GM18526 (cell line): Measurements from ENCODE around the gene PDGFRA.

Experiments used
- POLR2A ChIP-seq: IDR thresholded peaks from 3 replicates; pipeline ENCODE4 v1.6.1; 2011; ENCODE audit not compliant: insufficient read length; ENCODE audit errors: extremely low read depth

The PDGFRA gene

DNA sequence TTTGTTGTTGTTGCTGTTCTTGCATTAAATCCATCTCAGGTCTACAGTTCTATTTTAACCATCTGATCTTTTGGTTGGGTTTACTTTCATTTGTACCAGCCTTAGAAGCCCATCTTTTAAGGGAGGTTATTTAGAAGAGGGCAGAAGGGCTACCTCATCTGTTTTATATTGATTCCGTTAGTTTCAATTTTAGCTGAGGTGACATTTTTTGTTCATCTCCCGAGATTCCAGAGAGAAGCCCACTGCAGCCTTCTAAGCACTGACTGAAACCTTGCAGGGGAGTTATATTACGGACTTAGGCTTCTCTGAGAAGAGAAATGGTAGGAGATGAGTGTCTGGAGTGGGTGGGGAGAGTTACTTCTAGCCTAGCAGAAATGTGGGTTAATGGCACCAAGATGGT, 101.8 kb downstream of the PDGFRA start:
- TF ChIP-seq POLR2A: no peak

DNA sequence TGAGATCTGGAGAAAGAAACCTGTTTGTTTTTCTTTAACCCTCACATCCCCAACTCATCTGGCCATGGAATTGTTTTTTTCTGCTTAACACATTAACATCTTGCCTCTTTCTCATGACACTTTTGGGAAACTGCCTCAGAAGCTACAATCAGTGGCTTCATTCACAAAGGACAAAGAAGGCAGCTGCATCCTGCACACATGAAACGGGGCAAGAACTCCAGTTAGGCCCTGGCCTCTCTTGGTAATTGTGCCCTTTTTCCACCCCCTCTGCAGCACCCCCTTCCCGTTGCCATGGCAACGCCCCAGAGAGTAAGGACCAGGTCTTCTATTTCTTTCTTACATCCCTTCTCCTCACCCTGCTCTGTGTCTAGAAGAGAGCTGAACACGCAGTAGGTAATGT, 103.4 kb downstream of the PDGFRA start:
- TF ChIP-seq POLR2A: no peak

DNA sequence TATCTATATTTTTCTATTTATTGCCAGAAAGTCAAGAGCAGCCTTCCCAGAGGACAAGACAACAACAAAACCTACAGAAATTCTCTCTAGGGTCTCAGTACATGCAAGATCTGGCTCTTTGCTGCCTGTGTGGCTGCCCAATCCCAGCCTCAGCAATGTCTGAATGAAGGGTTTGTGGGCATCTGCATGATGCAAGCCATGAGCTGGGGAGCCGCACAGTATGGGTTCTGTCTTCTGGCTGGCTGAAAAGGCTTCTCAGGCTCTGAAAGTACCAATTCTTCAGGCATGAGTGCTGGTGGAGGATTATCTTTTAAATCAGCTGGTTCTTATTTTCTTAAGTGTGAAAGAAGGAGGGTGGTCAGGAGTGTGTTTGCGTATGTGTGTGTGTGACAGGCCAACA, 104.6 kb downstream of the PDGFRA start:
- TF ChIP-seq POLR2A: no peak

DNA sequence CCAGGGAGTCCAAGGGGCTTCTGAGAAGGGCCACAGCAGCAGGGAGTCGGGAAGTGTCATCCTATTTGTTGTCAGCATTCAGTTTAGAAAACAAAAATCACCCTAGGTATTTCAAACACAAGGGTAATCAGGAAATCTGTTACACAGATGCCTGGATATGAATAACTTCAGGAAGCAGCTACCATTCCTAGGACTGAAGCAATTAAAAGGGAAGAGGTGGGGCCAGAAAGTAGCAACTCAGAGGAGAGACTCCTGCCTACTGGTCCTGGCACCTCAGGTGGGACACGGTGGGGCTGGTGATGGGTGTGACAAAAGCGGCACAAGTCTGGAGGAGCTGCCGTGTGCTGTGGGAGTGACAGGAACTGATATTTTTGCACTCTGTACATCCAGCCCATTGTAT, 107.9 kb downstream of the PDGFRA start:
- no peak for TF ChIP-seq POLR2A
